ENCODE results near the gene MLH1.
A peak's percentile ranks its signal among the peaks of the same experiment; 100 is the strongest.
"Not testable (repeated sequence)": the region's sequence is repeated elsewhere in the genome, so short reads cannot be mapped to it uniquely, and the experiment has no call there.

MLH1 gene

GRCh38 chr3:36993326-36994283 lies at the start of gene MLH1:
TSS of gene MLH1 (plus strand) at chr3:36993518. CDS start at chr3:36993548, 30 bp downstream.
- peak; percentile 94 for DNase-seq (ENCODE audit: low spot score)
- no peak for TF ChIP-seq CTCF (IDR thresholded peaks at IDR 0.05; ENCODE audit: extremely low read depth, insufficient read depth, missing control alignments)
- in situ Hi-C loops (cut with MboI; ENCODE audit: low pct_unique_long_range_greater_than_20kb, low sequenced_read_pairs, unreplicated experiment), result no loop called here

- TF ChIP-seq CTCF (IDR thresholded peaks at IDR 0.05; ENCODE audit: extremely low read depth, insufficient read depth, missing control alignments), result no peak
- no peak for DNase-seq (ENCODE audit: low spot score)
- in situ Hi-C loops (cut with MboI; ENCODE audit: low pct_unique_long_range_greater_than_20kb, low sequenced_read_pairs, unreplicated experiment), result no loop called here
Observed at GRCh38 chr3:36943601-36944000, 49.7 kb upstream of the MLH1 start.

GRCh38 chr3:36944012-36944640 lies 49.2 kb upstream of the MLH1 start:
- no peak for TF ChIP-seq CTCF (IDR thresholded peaks at IDR 0.05; ENCODE audit: extremely low read depth, insufficient read depth, missing control alignments)
- in situ Hi-C loops (cut with MboI; ENCODE audit: low pct_unique_long_range_greater_than_20kb, low sequenced_read_pairs, unreplicated experiment), result no loop called here
- DNase-seq (ENCODE audit: low spot score), result peak; percentile 74

- no peak for TF ChIP-seq CTCF (IDR thresholded peaks at IDR 0.05; ENCODE audit: extremely low read depth, insufficient read depth, missing control alignments)
- DNase-seq (ENCODE audit: low spot score), result peak; percentile 80
- in situ Hi-C loops (cut with MboI; ENCODE audit: low pct_unique_long_range_greater_than_20kb, low sequenced_read_pairs, unreplicated experiment), result no loop called here
Observed at GRCh38 chr3:36944641-36945270, 48.6 kb upstream of the MLH1 start, which contains the start of gene TRANK1. TSS of gene TRANK1 (minus strand) at chr3:36945054. CDS start at chr3:36944809, 245 bp downstream.

GRCh38 chr3:36945333-36945980 lies 47.9 kb upstream of the MLH1 start:
- no peak for DNase-seq (ENCODE audit: low spot score)

GRCh38 chr3:36947814-36948213 lies 45.5 kb upstream of the MLH1 start:
- DNase-seq (ENCODE audit: low spot score); in situ Hi-C loops (cut with MboI; ENCODE audit: low pct_unique_long_range_greater_than_20kb, low sequenced_read_pairs, unreplicated experiment): not testable (repeated sequence)

More at GRCh38 chr3:36945333-36945980, 47.9 kb upstream of the MLH1 start:
- in situ Hi-C loops (cut with MboI; ENCODE audit: low pct_unique_long_range_greater_than_20kb, low sequenced_read_pairs, unreplicated experiment), result no loop called here
- no peak for TF ChIP-seq CTCF (IDR thresholded peaks at IDR 0.05; ENCODE audit: extremely low read depth, insufficient read depth, missing control alignments)
